Keratinocyte (primary cell): Measurements from ENCODE around the gene AJM1. TPM values are rescaled to one million over a fixed set of nuclear protein-coding genes. Genes with fewer than 3 reads are reported as not detected.
A peak's percentile ranks its signal among the peaks of the same experiment; 100 is the strongest.

Experiments used
- DNase-seq: peaks from one replicate; pipeline ENCODE4 v3.0.0-alpha.2; 2011; ENCODE audit warnings: low read depth, missing footprints, low spot score
- FAIRE-seq: peaks from 2 replicates; lab custom pipeline; 2011; peaks lifted over from hg19 to GRCh38; lab: Jason Lieb, UNC
- H2AFZ ChIP-seq: 2 replicates; pipeline ENCODE4 v1.6.0; 2012; ENCODE audit warnings: low read length, control low read depth, inconsistent platforms; ENCODE audit not compliant: control insufficient read depth
- H3K27ac ChIP-seq: 2 replicates; pipeline ENCODE4 v1.5.1; 2011; ENCODE audit warnings: low read length; ENCODE audit not compliant: control insufficient read depth, insufficient read depth
- H3K27me3 ChIP-seq: 3 replicates; pipeline ENCODE4 v1.6.0; 2011; ENCODE audit warnings: low read length; ENCODE audit not compliant: control insufficient read depth, insufficient read depth; ENCODE audit errors: extremely low read depth
- H3K36me3 ChIP-seq, 2 experiments: 2 replicates in 1 of 2; 3 replicates in 1 of 2; pipeline ENCODE4 v1.5.1; 2011; ENCODE audit warnings: low read length in 2 of 2, mild to moderate bottlenecking in 1 of 2; ENCODE audit not compliant: control insufficient read depth in 2 of 2, insufficient read depth in 2 of 2; ENCODE audit errors: extremely low read depth in 1 of 2
- H3K4me1 ChIP-seq: 3 replicates; pipeline ENCODE4 v1.5.1; 2011; ENCODE audit warnings: low read length; ENCODE audit not compliant: control insufficient read depth, insufficient read depth; ENCODE audit errors: extremely low read depth
- H3K4me2 ChIP-seq: 3 replicates; pipeline ENCODE4 v1.6.0; 2011; ENCODE audit warnings: low read depth, low read length; ENCODE audit not compliant: control insufficient read depth, insufficient read depth; ENCODE audit errors: extremely low read depth
- H3K4me3 ChIP-seq, 3 experiments: fragments of 200-600 bp in 1 of 3; sonication (generic) in 1 of 3; 2 replicates in 2 of 3; 3 replicates in 1 of 3; pipeline ENCODE4 v1.5.1; 2011 to 2016; ENCODE audit warnings: low read length in 3 of 3, mild to moderate bottlenecking in 3 of 3, control low read depth in 2 of 3, inconsistent platforms in 1 of 3, low read depth in 1 of 3, mixed read lengths in 1 of 3, mixed run types in 1 of 3, moderate library complexity in 1 of 3; ENCODE audit not compliant: control insufficient read depth in 2 of 3, insufficient read depth in 2 of 3; ENCODE audit errors: extremely low read depth in 1 of 3
- H3K79me2 ChIP-seq: 2 replicates; pipeline ENCODE4 v1.6.0; 2012; ENCODE audit warnings: low read length; ENCODE audit not compliant: control insufficient read depth, insufficient read depth
- H3K9ac ChIP-seq: 3 replicates; pipeline ENCODE4 v1.6.0; 2011; ENCODE audit warnings: low read length; ENCODE audit not compliant: control insufficient read depth, insufficient read depth; ENCODE audit errors: extremely low read depth
- H3K9me1 ChIP-seq: 3 replicates; pipeline ENCODE4 v1.6.0; 2011; ENCODE audit warnings: low read length; ENCODE audit not compliant: control insufficient read depth, insufficient read depth; ENCODE audit errors: extremely low read depth
- H3K9me3 ChIP-seq: 2 replicates; pipeline ENCODE4 v1.5.1; 2012; ENCODE audit warnings: low read depth, low read length; ENCODE audit not compliant: control insufficient read depth
- H4K20me1 ChIP-seq: 3 replicates; pipeline ENCODE4 v1.6.0; 2011; ENCODE audit warnings: low read length; ENCODE audit not compliant: control insufficient read depth, insufficient read depth; ENCODE audit errors: extremely low read depth
- CTCF ChIP-seq, 3 experiments: IDR thresholded peaks in 1 of 3; conservative IDR thresholded peaks in 1 of 3; optimal IDR thresholded peaks in 1 of 3; 2 replicates in 2 of 3; 3 replicates in 1 of 3; pipeline versions ENCODE3 to v1.5.1; 2011; ENCODE audit warnings: low read length in 3 of 3, mild to moderate bottlenecking in 3 of 3, moderate library complexity in 2 of 3, control low read depth in 1 of 3, inconsistent platforms in 1 of 3; ENCODE audit not compliant: insufficient read depth in 2 of 3; ENCODE audit errors: extremely low read depth in 1 of 3
- EZH2 ChIP-seq: IDR thresholded peaks from one replicate; pipeline ENCODE4 v1.6.1; 2012; ENCODE audit warnings: inconsistent platforms, mild to moderate bottlenecking, low read length, moderate library complexity
- dilution Hi-C: fragments of 300-500 bp; cut with MboI; formaldehyde crosslinking; loops from one replicate; pipeline ENCODE4 v1.7.0; 2020; ENCODE audit warnings: low sequenced_read_pairs; ENCODE audit not compliant: extremely low pct_ligation_motif_present
- polyA plus RNA-seq, 5 experiments: library from polyadenylated mRNA; depleted of rRNA in 3 of 5; stranded (reverse) in 3 of 5; stranded (forward) in 1 of 5; unstranded in 1 of 5; fragments of >200 nt; gene quantifications; 1 replicate in 1 of 5; 2 replicates in 3 of 5; 3 replicates in 1 of 5; pipeline versions ENCODE4 v1.2.1 to v1.2.3, GENCODE V29; 2011 to 2012; ENCODE audit warnings: missing spikeins in 2 of 5, low read depth in 1 of 5, low replicate concordance in 1 of 5

AJM1 gene
- polyA plus RNA-seq, 1 donor (not counting 4 experiments of a cell fraction or from before 2014, with no cell fraction given): 0.12 TPM

DNA sequence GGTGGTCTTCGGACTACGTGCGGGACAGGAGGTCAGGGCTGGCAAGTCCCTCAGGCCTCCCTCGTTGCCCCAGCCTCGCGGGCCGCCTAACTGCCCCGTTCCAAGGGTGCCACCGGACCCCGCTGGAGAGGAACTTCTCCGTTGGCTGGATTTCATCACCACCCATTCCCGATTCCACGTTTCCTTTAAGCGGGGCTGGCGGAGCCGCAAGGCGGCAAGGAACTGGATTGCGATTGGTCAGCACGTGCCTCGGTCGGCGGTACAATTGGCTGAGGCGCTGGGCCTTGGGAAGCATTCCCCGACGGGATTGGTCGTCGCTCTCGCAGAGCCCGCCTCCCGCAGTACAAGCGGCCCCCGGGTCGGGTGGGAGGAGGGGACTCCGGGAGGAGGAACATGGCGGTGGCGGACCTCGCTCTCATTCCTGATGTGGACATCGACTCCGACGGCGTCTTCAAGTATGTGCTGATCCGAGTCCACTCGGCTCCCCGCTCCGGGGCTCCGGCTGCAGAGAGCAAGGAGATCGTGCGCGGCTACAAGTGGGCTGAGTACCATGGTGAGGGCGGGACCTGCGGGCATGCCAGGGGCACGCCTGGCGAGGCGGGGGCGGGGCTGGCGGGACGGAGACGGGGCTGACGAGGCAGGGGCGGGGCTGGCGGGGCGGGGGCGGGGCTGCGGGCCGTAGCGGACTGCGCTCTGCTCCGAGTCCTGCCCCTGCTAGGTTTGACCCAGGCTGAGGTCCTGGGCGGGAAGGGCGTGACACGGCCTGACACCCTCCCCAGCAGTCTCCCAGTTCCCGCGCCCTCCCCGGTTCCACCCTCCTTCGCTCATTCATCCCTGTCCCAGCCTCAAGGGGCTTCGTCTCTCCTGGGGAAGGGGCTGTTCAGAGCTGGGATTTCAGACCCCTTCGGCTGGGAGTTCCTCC lies 7.0 kb downstream of the AJM1 start, which contains the start of gene PHPT1:
Gene PHPT1 (plus strand): TSS at position 372 of the 922 bp plus-strand sequence. CDS start 22 bp downstream, at position 394.
- peak within 1 kb of the TSS; percentile 74 to 93 (median 89) for H3K4me3 ChIP-seq
- FAIRE-seq: peak; percentile 89
- DNase-seq: peak; percentile 94
- peak within 1 kb of the TSS; percentile 91 for H3K4me2 ChIP-seq
- peaks cover 6% of the 10 kb centered on the region for H4K20me1 ChIP-seq
- no peaks in the 10 kb centered on the region for H3K9me1 ChIP-seq
- H3K27ac ChIP-seq: peak within 1 kb of the TSS; percentile 88
- peaks cover 3 to 17% of the 10 kb centered on the region in 2 experiments for H3K36me3 ChIP-seq
- no peak for TF ChIP-seq CTCF (optimal IDR thresholded peaks at IDR 0.05 in 1 of 3, IDR thresholded peaks at IDR 0.05 in 1 of 3, conservative IDR thresholded peaks at IDR 0.05 in 1 of 3; ENCODE audit: extremely low read depth in 1 of 3, insufficient read depth in 2 of 3, low read length in 3 of 3)
- TF ChIP-seq EZH2: no peak
- peaks cover 6% of the 10 kb centered on the region for H3K79me2 ChIP-seq
- dilution Hi-C loops: no loop called here
- H3K9ac ChIP-seq: peak within 1 kb of the TSS; percentile 88
- no peaks in the 10 kb centered on the region for H3K9me3 ChIP-seq
- peaks cover 37% of the 10 kb centered on the region for H3K27me3 ChIP-seq
- peak within 1 kb of the TSS; percentile 91 for H2AFZ ChIP-seq
- H3K4me1 ChIP-seq: peaks cover 9% of the 10 kb centered on the region

DNA sequence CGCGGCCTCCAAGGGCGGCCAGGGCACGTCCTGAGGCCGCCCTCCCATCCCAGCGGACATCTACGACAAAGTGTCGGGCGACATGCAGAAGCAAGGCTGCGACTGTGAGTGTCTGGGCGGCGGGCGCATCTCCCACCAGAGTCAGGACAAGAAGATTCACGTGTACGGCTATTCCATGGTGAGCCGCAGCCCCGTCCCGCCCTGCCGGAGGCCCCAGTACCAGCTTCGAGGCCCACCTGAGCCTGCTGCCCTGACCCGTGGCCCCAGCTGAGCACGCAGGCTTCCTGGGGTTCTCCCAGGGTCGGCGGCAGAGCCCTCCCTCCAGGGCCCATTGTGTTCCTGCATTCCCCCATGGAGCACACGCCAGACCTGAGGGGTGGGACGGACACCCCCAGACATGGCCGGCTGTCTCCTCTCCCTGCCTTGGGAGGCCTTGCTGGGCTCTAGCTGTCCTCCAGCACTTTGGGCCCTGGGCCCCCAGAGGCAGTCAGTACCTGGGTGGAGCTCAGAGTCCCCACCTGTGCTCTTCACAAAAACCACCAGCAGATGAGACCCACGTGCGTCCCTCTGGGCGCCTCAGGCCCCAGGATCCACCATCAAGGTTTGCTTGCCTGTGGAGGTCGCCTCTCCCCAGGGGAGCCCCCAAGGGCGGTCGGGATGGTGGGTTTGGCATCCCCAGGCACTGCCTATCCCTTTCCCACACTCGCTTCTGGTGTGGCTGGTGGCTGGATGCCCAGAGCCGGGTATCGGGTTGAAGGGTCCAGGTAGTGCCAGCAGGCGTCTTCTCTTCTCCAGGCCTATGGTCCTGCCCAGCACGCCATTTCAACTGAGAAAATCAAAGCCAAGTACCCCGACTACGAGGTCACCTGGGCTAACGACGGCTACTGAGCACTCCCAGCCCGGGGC lies 7.9 kb downstream of the AJM1 start:
- no peak overlapping the region for H3K27ac ChIP-seq
- no peaks in the 10 kb centered on the region for H3K9me3 ChIP-seq
- no peaks in the 10 kb centered on the region for H3K9me1 ChIP-seq
- no peak for DNase-seq
- no peak for FAIRE-seq
- TF ChIP-seq EZH2 (no peak), CTCF (optimal IDR thresholded peaks at IDR 0.05 in 1 of 3, IDR thresholded peaks at IDR 0.05 in 1 of 3, conservative IDR thresholded peaks at IDR 0.05 in 1 of 3; ENCODE audit: extremely low read depth in 1 of 3, insufficient read depth in 2 of 3, low read length in 3 of 3) (no peak)
- H3K4me1 ChIP-seq: peaks cover 9% of the 10 kb centered on the region
- peak overlapping the region; percentile 74 to 93 (median 84) for H3K4me3 ChIP-seq
- peak overlapping the region; percentile 88 for H3K9ac ChIP-seq
- H3K4me2 ChIP-seq: peak overlapping the region; percentile 91
- H3K27me3 ChIP-seq: peaks cover 31% of the 10 kb centered on the region
- no peak overlapping the region for H2AFZ ChIP-seq
- H4K20me1 ChIP-seq: peaks cover 6% of the 10 kb centered on the region
- dilution Hi-C loops: no loop called here
- H3K36me3 ChIP-seq: peaks cover 3 to 17% of the 10 kb centered on the region in 2 experiments
- peaks cover 6% of the 10 kb centered on the region for H3K79me2 ChIP-seq
